PC-3 (cell line): ENCODE data around the gene TCF12.

Experiments
- EZH2 ChIP-seq: fragments of 300-600 bp; sonication (generic); IDR thresholded peaks from one replicate; pipeline ENCODE4 v1.6.1; 2017; ENCODE audit warnings: antibody characterized with exemption, mild to moderate bottlenecking, low read length; ENCODE audit not compliant: unreplicated experiment
- EZH2phosphoT487 ChIP-seq: fragments of 300-600 bp; sonication (generic); IDR thresholded peaks from 2 replicates; pipeline ENCODE4 v1.6.1; 2018; ENCODE audit warnings: mild to moderate bottlenecking, antibody characterized with exemption, low read length, borderline replicate concordance
- TF ChIP-seq, protein P1 (sequence below): fragments of 300-600 bp; sonication (generic); conservative IDR thresholded peaks from 2 replicates; pipeline ENCODE4 v1.5.1; 2017; ENCODE audit warnings: antibody characterized with exemption, low read depth, mild to moderate bottlenecking, low read length

DNA sequence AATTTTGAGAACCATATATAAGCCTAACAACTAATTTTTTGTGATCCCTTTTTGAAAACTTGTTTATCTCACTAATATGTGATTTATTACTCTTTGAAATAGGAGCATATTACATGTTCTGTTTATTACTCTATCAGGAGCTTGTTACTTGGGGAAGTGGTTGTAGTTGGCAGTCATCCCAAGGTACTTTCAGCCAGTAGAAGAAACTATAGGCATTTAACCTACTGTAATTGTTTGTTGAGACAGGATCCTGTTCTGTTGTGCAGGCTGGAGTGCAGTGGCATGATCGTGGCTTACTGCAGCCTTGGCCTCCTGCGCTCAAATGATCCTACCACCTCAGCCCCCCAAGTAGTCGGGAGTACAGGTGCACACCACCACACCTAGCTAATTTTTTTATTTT, 195.6 kb downstream of the TCF12 start:
- TF ChIP-seq, protein P1, sequence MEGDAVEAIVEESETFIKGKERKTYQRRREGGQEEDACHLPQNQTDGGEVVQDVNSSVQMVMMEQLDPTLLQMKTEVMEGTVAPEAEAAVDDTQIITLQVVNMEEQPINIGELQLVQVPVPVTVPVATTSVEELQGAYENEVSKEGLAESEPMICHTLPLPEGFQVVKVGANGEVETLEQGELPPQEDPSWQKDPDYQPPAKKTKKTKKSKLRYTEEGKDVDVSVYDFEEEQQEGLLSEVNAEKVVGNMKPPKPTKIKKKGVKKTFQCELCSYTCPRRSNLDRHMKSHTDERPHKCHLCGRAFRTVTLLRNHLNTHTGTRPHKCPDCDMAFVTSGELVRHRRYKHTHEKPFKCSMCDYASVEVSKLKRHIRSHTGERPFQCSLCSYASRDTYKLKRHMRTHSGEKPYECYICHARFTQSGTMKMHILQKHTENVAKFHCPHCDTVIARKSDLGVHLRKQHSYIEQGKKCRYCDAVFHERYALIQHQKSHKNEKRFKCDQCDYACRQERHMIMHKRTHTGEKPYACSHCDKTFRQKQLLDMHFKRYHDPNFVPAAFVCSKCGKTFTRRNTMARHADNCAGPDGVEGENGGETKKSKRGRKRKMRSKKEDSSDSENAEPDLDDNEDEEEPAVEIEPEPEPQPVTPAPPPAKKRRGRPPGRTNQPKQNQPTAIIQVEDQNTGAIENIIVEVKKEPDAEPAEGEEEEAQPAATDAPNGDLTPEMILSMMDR: no peak
- TF ChIP-seq EZH2 (no peak), EZH2phosphoT487 (no peak)
